Endodermal cell (in vitro differentiated cells): Measurements from ENCODE around the gene FRMD3. TPM values are rescaled to one million over a fixed set of nuclear protein-coding genes. Genes with fewer than 3 reads are reported as not detected.

Experiments
- DNase-seq: peaks from one replicate; pipeline ENCODE4 v3.0.0-alpha.2; 2017
- H3K27ac ChIP-seq: 2 replicates; pipeline ENCODE4 v1.5.1; 2013; ENCODE audit warnings: mild to moderate bottlenecking, low read depth, low read length, moderate library complexity
- H3K27me3 ChIP-seq: 2 replicates; pipeline ENCODE4 v1.6.1; 2013; ENCODE audit warnings: mild to moderate bottlenecking, low read length, moderate library complexity; ENCODE audit not compliant: insufficient read depth, control insufficient read depth, poor library complexity, severe bottlenecking
- H3K36me3 ChIP-seq: 2 replicates; pipeline ENCODE4 v1.7.0; 2013; ENCODE audit warnings: mild to moderate bottlenecking, low read length, moderate library complexity; ENCODE audit not compliant: control insufficient read depth, insufficient read depth
- H3K4me1 ChIP-seq: one replicate; pipeline ENCODE4 v1.7.0; 2013; ENCODE audit warnings: low read length; ENCODE audit not compliant: control insufficient read depth, insufficient read depth
- H3K4me3 ChIP-seq: 2 replicates; pipeline ENCODE4 v1.5.1; 2013; ENCODE audit warnings: mild to moderate bottlenecking, low read length, moderate library complexity
- H3K9ac ChIP-seq: 2 replicates; pipeline ENCODE4 v1.6.1; 2013; ENCODE audit warnings: mild to moderate bottlenecking, low read length, moderate library complexity; ENCODE audit not compliant: poor library complexity, severe bottlenecking; ENCODE audit errors: extremely low read depth
- H3K9me3 ChIP-seq: 2 replicates; pipeline ENCODE4 v1.6.1; 2013; ENCODE audit warnings: mild to moderate bottlenecking, low read length, moderate library complexity; ENCODE audit not compliant: control insufficient read depth
- H3K27ac Mint-ChIP-seq: 2 replicates; pipeline ENCODE4 v1.8.0; 2020; ENCODE audit warnings: mixed read lengths
- H3K27me3 Mint-ChIP-seq: 2 replicates; pipeline ENCODE4 v1.8.0; 2021; ENCODE audit warnings: mild to moderate bottlenecking, mixed read lengths; ENCODE audit not compliant: insufficient read depth
- H3K36me3 Mint-ChIP-seq: 2 replicates; pipeline ENCODE4 v1.8.0; 2020; ENCODE audit warnings: low read depth, mixed read lengths
- H3K4me1 Mint-ChIP-seq: 2 replicates; pipeline ENCODE4 v1.8.0; 2020; ENCODE audit warnings: mixed read lengths
- H3K4me3 Mint-ChIP-seq: 2 replicates; pipeline ENCODE4 v1.8.0; 2020; ENCODE audit warnings: mild to moderate bottlenecking, moderate library complexity, mixed read lengths
- H3K9me3 Mint-ChIP-seq: 2 replicates; pipeline ENCODE4 v1.8.0; 2020; ENCODE audit warnings: mild to moderate bottlenecking, mixed read lengths
- WGBS, 2 experiments: methylation state at CpG; one replicate each; pipeline versions ENCODE4 v1.1.5 to v1.1.7; 2013; ENCODE audit warnings: missing lambda C conversion rate in 2 of 2, mixed read lengths in 1 of 2; ENCODE audit not compliant: insufficient coverage in 1 of 2, insufficient read length in 1 of 2; 5-methylcytosine and 5-hydroxymethylcytosine counted together
- total RNA-seq, 2 donors: library from RNA; stranded (reverse); fragmentation: NEBNext Ultra II Directional in 1 of 2; extraction: Animal tissue kit (Norgen Biotek cat#: 25700) in 1 of 2; gene quantifications; 2 replicates in 1 of 2; 3 replicates in 1 of 2; pipeline ENCODE4 v1.2.1, GENCODE V29; 2021
- TF ChIP-seq, protein P1 (sequence below): fragments of 200-600 bp; sonication (generic); conservative IDR thresholded peaks from 2 replicates; pipeline ENCODE4 v1.5.0; 2021; ENCODE audit warnings: antibody characterized with exemption, mild to moderate bottlenecking

FRMD3 gene
- total RNA-seq, 2 donors from 2014 or later, result 0.13 to 0.35 TPM

DNA sequence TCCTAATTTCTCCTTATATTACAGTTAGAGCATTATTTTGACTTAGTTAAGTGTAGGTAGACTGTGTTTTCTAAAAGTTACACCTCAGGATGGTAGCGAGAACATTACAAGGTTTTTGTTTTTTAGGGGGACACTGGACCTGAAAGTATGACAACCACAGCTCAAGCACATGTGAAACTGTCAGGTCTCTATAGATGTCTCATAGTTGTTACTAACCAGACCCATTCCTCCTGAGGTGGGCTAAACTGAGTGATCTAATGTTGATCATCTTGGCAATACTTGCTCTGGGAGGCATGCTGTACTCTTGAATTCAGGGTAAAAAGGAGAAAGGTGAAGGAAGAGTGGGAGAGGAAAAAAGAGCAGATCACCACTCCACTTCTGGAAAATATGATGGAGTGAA lies 278.6 kb downstream of the FRMD3 start:
- Mint-ChIP-seq H3K9me3 (peaks cover 8% of the 10 kb centered on the region), H3K4me3 (no peak overlapping the region), H3K36me3 (no peaks in the 10 kb centered on the region), H3K27me3 (peaks cover 6% of the 10 kb centered on the region), H3K4me1 (no peaks in the 10 kb centered on the region), H3K27ac (no peak overlapping the region)
- 86 to 100% methylated on average over 1 of the region's 1 CpG for WGBS, 2 experiments
- no peak for DNase-seq
- no peaks in the 10 kb centered on the region for H3K36me3 ChIP-seq
- no peaks in the 10 kb centered on the region for H3K9me3 ChIP-seq
- H3K27ac ChIP-seq, result no peak overlapping the region
- no peak overlapping the region for H3K9ac ChIP-seq
- H3K27me3 ChIP-seq, result no peaks in the 10 kb centered on the region
- TF ChIP-seq, protein P1, sequence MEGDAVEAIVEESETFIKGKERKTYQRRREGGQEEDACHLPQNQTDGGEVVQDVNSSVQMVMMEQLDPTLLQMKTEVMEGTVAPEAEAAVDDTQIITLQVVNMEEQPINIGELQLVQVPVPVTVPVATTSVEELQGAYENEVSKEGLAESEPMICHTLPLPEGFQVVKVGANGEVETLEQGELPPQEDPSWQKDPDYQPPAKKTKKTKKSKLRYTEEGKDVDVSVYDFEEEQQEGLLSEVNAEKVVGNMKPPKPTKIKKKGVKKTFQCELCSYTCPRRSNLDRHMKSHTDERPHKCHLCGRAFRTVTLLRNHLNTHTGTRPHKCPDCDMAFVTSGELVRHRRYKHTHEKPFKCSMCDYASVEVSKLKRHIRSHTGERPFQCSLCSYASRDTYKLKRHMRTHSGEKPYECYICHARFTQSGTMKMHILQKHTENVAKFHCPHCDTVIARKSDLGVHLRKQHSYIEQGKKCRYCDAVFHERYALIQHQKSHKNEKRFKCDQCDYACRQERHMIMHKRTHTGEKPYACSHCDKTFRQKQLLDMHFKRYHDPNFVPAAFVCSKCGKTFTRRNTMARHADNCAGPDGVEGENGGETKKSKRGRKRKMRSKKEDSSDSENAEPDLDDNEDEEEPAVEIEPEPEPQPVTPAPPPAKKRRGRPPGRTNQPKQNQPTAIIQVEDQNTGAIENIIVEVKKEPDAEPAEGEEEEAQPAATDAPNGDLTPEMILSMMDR, result no peak
- H3K4me3 ChIP-seq, result no peak overlapping the region
- H3K4me1 ChIP-seq, result no peaks in the 10 kb centered on the region

DNA sequence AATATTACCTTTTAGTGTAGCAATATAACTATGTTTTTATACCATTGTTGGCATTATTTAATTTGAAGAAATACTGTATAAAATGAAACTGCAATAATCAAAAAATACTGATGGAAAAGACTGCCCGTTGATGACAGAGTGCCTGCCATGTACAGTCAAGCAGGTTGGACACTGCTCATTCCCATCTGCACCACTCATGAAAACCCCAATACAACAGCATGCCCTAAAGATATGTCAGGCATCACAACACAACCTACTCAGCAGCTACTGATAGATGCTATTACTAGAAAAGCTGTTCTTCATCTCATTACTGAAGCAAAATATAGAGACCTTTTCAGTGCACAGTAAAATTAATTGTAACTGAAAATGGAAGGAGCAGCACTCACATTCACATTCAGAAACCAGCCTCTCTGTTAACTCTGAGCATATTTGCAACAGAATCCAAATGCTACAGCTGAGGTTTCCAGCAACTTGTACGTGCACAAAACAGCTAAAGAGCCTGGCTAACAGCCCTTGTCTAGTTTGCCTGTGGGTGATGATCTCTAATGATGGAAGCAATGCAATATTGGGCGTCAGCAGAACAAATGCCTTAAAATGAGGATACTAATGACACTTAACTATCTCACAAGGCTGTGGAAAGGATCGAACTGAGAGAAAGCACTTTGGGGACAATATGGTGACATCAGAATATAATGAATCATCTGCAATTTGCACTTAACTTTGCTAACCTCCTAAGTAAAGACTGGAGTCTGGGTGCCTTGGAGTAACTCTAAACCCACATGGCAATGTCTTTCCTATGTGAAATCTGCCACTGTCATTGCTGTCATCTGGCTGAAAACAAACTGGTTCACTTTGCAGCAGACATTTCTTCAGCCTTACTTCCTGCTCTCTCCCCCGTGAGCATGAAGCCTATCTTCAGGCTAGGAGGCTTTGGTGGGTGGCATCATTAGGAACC lies 280.0 kb downstream of the FRMD3 start:
- H3K27ac Mint-ChIP-seq, result no peak overlapping the region
- Histone ChIP-seq H3K4me1 (no peaks in the 10 kb centered on the region), H3K9me3 (no peaks in the 10 kb centered on the region), H3K27ac (no peak overlapping the region), H3K27me3 (no peaks in the 10 kb centered on the region), H3K4me3 (no peak overlapping the region), H3K36me3 (no peaks in the 10 kb centered on the region), H3K9ac (no peak overlapping the region)
- TF ChIP-seq, protein P1, result no peak
- peaks cover 6% of the 10 kb centered on the region for H3K27me3 Mint-ChIP-seq
- no peak for DNase-seq
- H3K4me1 Mint-ChIP-seq, result no peaks in the 10 kb centered on the region
- no peaks in the 10 kb centered on the region for H3K36me3 Mint-ChIP-seq
- H3K4me3 Mint-ChIP-seq, result no peak overlapping the region
- 86 to 88% methylated on average over 3 to 5 of the region's 5 CpGs for WGBS, 2 experiments
- peaks cover 8% of the 10 kb centered on the region for H3K9me3 Mint-ChIP-seq

DNA sequence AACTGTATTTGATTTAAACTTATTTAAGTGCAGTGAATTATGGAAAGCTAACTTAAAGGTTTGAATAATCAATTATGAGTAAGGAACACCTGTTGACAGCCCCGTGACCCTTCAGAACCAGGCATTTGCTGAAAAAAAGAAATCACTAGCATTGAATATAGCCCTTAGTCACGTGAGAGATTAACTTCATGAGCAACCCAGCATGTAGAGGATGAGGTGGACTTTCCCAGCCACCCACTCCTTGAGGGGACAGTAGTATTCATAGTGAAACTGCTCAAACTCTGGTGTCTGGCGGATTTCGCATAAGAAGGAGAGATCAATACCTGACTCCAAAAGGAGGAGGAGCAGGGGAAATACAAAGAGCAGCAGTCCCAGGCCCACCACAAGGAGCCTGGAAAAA lies 290.5 kb downstream of the FRMD3 start:
- H3K27me3 ChIP-seq, result no peaks in the 10 kb centered on the region
- Mint-ChIP-seq H3K36me3 (no peaks in the 10 kb centered on the region), H3K4me3 (no peak overlapping the region), H3K4me1 (no peaks in the 10 kb centered on the region), H3K9me3 (peaks cover 14% of the 10 kb centered on the region), H3K27ac (no peak overlapping the region), H3K27me3 (no peaks in the 10 kb centered on the region)
- TF ChIP-seq, protein P1, result no peak
- no peaks in the 10 kb centered on the region for H3K4me1 ChIP-seq
- H3K4me3 ChIP-seq, result no peak overlapping the region
- no peak for DNase-seq
- H3K27ac ChIP-seq, result no peak overlapping the region
- no peaks in the 10 kb centered on the region for H3K36me3 ChIP-seq
- 86 to 88% methylated on average over 4 of the region's 4 CpGs for WGBS, 2 experiments
- H3K9me3 ChIP-seq, result no peaks in the 10 kb centered on the region
- H3K9ac ChIP-seq, result no peak overlapping the region
